ENCODE data around the gene SCNN1G.

The SCNN1G gene

DNA sequence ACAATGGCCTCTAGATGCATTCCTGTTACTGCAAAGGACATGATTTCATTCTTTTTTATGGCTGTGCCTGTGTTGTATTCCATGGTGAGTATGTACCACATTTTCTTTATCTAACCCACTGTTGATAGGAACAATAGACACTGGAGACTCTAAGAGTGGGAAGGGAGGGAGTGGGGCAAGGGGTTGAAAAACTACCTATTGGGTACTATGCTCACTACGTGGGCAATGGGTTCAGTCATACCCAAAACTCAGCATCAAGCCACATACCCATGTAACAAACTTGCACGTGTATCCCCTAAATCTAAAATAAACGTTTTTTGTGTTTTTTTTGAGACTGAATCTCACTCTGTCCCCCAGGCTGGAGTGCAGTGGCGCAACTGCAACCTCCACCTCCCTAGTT lies 72.5 kb downstream of the SCNN1G start:
- DNase-seq = no peak

DNA sequence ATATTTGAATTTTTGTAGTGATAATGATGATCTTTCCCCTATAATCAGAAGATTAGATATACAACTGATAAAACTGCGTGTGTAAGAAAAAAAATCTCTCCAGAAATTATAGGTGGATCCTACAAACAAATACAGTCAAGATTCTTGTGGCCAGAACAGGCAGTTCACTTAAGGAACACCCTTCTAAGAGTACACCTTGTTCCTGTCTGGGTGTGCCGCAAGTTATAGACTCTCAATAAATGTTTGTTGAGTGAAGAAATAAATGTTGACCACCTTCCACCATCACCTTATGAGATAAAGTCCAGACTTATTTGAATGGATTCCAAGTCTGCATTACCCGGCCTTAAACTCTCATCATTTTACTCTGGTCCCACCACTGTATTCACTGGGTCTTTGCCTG lies 73.9 kb downstream of the SCNN1G start:
- DNase-seq = no peak

DNA sequence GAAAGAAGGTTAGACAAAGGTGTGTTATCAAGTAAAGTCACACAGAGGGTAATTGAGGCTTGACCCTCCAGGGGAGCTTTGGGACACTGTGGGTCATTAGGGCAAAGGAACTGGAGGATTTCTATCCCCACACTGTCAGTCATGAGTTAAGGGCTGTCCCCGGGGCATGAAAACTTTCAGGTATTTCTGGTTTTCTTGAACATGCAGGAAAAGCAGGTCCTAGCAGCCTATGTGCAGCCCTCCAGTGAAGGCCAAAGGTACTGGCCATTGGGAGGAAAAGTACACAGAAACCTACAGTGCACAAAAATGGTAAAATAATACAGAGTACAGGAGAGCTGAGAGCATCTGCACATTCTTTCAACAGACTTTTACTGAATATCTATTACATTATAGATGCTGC lies 75.1 kb downstream of the SCNN1G start:
- DNase-seq = no peak

DNA sequence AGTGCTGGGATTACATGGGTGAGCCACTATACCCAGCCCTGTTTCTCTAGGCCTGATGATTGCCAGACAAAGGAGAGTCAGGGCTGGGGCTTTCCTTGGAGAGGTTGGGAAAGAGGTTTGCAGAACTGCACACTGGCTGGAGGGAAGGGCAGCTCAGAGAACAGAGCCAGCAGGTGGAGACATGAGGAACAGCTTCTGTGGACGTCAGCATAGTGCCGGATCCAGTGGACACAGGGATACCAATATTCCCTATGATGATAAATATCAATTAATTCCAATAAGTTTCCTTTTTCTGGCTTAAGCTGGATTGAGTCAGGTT lies 76.3 kb downstream of the SCNN1G start:
- DNase-seq = no peak
